Stimulated activated CD8-positive, alpha-beta memory T cell treated with anti-CD3 and anti-CD28 coated beads, Interleukin-15, amount 100 ng/mL, for 48 hours (primary cell): ENCODE measurements around the gene LGR6.
"Not testable (repeated sequence)": the region's sequence is repeated elsewhere in the genome, so short reads cannot be mapped to it uniquely, and the experiment has no call there.

Source experiments
- DNase-seq, 2 donors: peaks; one replicate each; pipeline ENCODE4 v3.0.0-alpha.2; 2020; ENCODE audit warnings: low read depth in 2 of 2

The LGR6 gene, protein sequence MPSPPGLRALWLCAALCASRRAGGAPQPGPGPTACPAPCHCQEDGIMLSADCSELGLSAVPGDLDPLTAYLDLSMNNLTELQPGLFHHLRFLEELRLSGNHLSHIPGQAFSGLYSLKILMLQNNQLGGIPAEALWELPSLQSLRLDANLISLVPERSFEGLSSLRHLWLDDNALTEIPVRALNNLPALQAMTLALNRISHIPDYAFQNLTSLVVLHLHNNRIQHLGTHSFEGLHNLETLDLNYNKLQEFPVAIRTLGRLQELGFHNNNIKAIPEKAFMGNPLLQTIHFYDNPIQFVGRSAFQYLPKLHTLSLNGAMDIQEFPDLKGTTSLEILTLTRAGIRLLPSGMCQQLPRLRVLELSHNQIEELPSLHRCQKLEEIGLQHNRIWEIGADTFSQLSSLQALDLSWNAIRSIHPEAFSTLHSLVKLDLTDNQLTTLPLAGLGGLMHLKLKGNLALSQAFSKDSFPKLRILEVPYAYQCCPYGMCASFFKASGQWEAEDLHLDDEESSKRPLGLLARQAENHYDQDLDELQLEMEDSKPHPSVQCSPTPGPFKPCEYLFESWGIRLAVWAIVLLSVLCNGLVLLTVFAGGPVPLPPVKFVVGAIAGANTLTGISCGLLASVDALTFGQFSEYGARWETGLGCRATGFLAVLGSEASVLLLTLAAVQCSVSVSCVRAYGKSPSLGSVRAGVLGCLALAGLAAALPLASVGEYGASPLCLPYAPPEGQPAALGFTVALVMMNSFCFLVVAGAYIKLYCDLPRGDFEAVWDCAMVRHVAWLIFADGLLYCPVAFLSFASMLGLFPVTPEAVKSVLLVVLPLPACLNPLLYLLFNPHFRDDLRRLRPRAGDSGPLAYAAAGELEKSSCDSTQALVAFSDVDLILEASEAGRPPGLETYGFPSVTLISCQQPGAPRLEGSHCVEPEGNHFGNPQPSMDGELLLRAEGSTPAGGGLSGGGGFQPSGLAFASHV

DNA sequence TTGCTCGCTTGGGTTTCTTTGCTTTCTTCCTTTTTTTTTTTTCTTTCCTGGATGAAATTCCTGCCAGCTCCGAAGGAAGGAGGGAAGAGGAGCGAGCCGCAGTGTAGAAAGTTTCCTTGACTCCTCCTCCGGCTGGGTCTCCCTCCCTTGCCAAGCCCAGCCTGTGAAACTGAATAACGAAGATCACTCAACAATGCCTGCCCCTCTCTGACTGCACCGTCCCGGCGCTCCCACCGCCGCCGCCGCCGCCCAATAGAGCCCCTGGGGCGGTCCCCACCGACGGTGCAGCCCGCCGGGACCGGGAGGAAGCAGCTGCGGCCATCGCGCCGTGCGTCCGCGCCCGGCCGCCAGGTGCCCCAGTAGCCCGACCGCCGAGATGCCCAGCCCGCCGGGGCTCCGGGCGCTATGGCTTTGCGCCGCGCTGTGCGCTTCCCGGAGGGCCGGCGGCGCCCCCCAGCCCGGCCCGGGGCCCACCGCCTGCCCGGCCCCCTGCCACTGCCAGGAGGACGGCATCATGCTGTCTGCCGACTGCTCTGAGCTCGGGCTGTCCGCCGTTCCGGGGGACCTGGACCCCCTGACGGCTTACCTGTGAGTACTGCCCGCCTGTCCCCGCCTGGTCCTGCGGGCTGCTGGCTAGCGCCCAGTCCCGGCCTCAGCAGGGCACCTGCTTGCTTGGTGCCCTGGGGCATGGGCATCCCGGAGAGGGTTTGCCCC lies at the start of gene LGR6:
TSS of gene LGR6 (plus strand) at position 186 of the 714 bp plus-strand sequence. CDS start at position 377, 191 bp downstream.
- no peak for DNase-seq

DNA sequence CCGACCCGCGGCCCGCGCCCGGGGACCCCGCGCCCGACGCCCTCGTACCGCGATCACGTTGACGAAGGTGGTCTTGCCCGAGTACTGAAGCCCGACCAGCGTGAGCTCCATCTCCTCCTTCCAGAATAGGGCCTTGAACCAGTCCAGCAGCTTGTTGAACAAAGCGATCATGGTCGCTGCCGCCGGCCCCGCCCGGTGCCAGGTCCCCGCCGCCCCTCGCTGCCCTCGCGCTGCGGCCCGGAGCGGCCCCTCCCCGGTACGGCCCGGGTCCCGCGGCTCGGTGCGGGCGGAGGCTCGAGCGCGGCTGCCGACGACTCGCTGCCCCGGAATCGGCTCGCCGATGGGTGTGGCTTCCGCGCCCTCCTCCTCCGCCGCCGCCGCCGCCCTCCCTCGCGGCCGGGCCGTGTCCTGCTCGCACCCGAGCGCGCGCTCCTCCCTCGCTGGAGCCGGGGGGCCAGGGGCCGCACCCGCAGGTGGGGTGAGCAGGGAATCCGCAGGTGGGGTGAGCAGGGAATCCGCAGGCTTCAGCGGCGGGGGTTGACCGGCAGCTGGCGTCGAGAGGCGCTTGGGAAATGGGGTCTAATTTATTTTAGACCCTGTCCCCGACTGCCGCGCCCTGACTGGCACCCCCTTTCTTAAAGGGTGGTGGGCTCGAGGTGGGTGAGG lies 49.1 kb upstream of the LGR6 start, which contains the start of gene ARL8A:
TSS of gene ARL8A (minus strand) at position 336 of the 666 bp plus-strand sequence. CDS start at position 171, 165 bp downstream.
- DNase-seq, result peak in 1 of 2 donors; percentile 64

DNA sequence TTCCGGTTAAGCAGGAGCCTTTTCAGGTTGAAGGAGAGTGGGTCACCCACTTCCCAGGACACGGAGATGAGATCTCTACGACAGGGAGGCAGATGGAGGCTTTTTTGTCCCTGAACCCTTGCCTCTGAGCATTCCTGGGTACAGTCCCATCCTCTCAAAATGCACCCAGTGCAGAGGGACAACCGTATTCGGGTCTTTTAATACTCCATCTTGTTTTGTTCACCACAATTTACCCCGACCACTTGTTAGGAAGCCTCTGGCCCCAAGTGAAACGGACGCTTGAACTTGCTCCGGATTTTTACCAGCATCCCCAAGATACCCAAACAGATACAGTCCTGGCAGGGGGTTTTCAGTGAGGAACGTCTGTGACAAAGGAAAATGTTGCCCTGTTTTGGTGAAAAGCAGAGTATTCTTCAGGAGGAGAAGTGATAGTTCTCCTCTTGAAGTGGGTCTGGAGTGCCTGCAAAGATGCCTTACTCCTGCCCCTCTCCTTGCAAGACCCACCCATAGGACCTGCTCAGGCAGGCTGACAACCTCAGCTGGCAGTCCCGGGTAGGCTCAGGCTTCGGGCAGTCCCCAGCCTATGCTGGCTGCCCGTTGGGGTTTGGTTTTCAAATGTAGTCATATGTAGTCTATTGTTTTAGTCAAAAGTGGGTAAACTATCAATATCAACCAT lies 48.4 kb upstream of the LGR6 start:
- no peak for DNase-seq

- DNase-seq, result not testable (repeated sequence)
These were observed 47.9 kb upstream of the LGR6 start for GRCh38 chr1:202145744-202146140.

DNA sequence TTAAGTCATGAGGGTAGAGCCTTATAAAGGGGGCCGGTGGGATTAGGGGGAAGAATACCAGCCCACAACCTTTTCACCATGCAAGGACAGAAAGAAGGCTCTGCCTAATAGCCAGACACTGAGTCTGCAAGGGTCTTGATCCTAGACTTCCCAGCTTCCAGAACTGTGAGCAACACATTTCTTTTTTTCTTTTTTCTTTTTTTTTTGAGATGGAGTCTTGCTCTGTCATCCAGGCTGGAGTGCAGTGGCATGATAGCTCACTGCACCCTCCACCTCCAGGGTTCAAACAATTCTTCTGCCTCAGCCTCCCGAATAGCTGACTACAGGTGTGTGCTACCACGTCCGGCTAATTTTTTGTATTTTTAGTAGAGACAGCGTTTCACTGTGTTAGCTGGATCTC lies 47.3 kb upstream of the LGR6 start:
- DNase-seq, result no peak

DNA sequence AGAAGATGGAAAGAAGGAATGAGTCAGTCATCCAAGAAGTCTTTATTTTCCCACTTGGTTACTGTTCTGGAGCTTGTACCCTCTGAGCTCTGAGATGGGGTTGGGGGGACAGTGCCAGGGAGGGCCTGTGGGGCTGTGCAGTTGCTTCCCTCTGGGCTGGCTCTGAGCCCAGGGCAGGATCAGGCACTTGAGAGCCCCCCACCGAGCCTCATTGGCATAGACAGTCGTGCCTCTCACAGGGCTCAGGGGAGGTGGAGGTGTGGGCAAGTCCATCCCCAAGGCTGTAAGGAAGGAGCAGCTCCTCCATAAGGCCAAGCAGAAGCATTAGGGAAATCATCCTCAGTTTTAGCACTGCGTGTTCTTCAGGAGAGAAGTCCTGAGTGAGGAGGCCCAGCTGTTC lies 46.6 kb upstream of the LGR6 start:
- DNase-seq, result no peak

- DNase-seq, result no peak
These were observed 45.2 kb upstream of the LGR6 start for GRCh38 chr1:202148391-202148790.

DNA sequence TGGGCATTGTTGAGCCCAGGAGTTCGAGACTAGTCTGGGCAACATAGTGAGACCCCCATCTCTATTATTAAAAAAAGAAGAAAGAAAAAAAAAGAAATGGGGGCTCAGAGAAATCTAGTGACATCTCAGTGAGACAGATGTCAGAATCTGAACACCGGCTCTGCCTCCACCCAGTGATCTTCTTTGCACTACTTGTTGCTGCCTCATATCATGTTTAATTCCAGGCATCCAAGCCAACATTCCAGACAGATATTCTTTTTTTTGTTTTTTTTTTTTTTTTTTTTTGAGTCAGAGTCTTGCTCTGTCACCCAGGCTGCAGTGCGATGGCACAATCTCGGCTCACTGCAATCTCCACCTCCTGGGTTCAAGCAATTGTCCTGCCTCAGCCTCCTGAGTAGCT lies 44.0 kb upstream of the LGR6 start:
- DNase-seq, result no peak

- no peak for DNase-seq
These were observed 43.4 kb upstream of the LGR6 start for GRCh38 chr1:202150187-202150586.

GRCh38 chr1:202150602-202151001 lies 43.0 kb upstream of the LGR6 start:
- DNase-seq, result no peak

DNA sequence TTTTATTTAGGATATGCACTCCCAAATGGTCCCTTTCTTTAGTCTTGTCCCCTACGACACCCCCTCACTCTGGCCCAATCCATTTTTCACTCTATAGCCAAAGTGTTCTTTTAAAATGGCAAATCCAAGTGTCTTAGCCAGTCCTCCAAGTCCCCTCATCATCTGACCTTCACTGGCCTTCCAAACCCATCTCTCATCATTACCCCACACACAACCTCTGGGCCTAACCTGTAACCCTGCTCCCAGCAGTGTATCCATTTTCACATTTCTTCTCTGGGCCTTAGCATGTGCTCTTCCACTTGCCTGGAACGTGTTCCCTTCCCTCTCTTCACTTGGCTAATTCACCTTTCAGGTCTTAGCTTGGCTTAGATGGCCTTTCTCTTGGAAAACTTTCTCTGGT lies 42.6 kb upstream of the LGR6 start:
- no peak for DNase-seq

- DNase-seq, result no peak
These were observed 41.2 kb upstream of the LGR6 start for GRCh38 chr1:202152399-202152798.

- no peak for DNase-seq
These were observed 40.3 kb upstream of the LGR6 start for GRCh38 chr1:202153284-202153683.

DNA sequence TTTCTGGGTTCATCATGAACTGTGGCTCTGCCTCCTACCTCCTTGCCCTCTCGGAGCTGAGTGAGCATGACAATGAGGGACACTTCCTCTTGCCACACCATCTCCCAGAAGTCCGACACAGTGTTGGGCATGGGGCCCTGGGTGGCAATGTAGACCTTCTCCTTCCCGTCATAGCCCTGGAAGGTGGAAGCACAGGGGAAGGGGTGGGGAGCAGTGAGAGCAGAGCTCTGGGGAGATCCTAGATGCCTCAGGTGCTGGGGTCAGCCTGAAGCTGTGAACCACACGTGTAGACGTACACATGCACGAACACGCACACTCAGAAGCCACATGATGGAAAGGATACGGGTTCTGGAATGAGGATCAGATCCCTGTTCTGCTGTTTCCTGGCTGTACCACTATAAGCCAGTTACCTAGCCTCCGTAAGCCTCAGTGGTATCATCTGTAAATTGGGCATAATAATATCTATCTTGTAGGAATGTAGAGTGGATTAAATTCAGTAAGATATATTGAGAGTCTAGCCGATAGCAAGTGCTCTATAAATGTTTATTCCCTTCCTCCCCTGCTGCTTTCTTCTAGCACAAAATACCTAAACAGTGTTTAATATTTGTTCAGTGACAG lies 39.3 kb upstream of the LGR6 start:
- no peak for DNase-seq

- DNase-seq, result no peak
These were observed 38.7 kb upstream of the LGR6 start for GRCh38 chr1:202154766-202155477.

DNA sequence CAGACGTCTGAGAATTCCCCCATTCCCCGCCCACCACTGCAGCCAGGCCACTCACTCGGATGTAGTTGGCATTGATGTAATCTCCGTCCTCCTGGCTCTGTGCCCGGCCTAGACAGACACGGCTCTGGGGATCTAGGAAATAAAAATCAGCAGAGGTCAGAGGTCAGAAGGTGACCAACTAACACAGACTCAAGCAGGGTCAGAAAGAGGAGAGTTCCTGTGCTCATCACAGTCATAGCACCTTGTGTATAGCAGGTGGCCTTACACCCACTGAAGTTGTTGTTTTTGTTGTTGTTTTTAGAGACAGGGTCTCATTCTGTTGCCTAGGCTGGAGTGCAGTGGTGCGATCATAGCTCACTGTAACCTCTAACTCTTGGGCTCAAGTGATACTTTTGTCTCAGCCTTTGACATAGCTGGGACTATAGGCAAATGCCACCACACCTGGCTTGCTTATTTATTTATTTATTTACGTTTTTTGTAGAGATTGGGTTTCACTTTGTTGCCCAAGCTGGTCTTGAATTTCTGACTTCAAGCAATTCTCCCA lies 38.0 kb upstream of the LGR6 start:
- no peak for DNase-seq

- DNase-seq, result no peak
These were observed 37.0 kb upstream of the LGR6 start for GRCh38 chr1:202156590-202156989.

DNA sequence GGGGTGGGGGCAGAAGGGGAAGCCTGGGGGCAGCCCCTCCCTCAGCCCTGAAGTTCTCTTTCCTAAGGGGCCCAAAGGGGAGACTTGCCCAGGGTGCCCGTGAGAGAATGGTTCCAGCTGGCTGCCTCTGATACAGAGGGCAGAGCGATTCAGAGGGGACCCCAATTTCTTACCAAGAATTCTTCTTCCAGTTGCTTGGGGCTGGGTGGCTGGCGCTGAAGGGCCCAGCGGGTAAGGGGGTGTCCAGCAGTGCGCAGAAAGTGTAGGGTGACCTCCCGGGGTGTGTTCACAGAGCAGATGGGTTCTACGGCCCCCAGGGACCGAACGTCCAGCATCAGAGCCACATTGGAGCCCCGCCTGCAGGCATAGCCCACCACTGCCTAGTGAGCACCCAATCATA lies 35.7 kb upstream of the LGR6 start:
- no peak for DNase-seq

GRCh38 chr1:202158810-202159533 lies 34.6 kb upstream of the LGR6 start:
- DNase-seq, result no peak
